ENCODE measurements around the gene ABCD2.

DNA sequence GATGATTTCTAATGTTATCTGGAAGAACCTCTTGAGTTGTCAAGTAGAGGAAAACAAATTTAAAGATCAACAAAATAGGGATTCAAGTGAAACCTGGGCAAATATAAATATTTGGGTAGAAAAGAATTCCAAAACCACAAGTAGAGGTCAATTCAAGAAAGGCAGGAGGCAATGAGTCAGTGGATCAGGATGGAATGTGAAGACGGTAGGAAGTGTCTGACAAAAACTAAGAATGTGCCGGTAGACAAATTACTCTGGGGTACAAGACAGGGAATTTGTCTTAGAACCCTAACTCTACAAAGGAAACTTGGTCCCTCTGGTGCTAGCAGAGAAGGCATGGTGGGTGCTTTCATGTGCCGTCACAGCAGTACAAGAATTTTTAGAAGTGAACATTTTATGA lies 13.6 kb downstream of the ABCD2 start:
- TF ChIP-seq, protein P1, sequence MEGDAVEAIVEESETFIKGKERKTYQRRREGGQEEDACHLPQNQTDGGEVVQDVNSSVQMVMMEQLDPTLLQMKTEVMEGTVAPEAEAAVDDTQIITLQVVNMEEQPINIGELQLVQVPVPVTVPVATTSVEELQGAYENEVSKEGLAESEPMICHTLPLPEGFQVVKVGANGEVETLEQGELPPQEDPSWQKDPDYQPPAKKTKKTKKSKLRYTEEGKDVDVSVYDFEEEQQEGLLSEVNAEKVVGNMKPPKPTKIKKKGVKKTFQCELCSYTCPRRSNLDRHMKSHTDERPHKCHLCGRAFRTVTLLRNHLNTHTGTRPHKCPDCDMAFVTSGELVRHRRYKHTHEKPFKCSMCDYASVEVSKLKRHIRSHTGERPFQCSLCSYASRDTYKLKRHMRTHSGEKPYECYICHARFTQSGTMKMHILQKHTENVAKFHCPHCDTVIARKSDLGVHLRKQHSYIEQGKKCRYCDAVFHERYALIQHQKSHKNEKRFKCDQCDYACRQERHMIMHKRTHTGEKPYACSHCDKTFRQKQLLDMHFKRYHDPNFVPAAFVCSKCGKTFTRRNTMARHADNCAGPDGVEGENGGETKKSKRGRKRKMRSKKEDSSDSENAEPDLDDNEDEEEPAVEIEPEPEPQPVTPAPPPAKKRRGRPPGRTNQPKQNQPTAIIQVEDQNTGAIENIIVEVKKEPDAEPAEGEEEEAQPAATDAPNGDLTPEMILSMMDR (IDR thresholded peaks at IDR 0.05; ENCODE audit: poor library complexity, severe bottlenecking), result no peak
- TF ChIP-seq MXI1 (conservative IDR thresholded peaks at IDR 0.05; ENCODE audit: poor library complexity, severe bottlenecking), result no peak
- no peak for TF ChIP-seq EZH2 (IDR thresholded peaks at IDR 0.05; ENCODE audit: borderline replicate concordance, insufficient read depth, low read length, poor library complexity, severe bottlenecking)
- no peak for TF ChIP-seq POLR2AphosphoS5 (IDR thresholded peaks at IDR 0.05)
- TF ChIP-seq, protein P2, sequence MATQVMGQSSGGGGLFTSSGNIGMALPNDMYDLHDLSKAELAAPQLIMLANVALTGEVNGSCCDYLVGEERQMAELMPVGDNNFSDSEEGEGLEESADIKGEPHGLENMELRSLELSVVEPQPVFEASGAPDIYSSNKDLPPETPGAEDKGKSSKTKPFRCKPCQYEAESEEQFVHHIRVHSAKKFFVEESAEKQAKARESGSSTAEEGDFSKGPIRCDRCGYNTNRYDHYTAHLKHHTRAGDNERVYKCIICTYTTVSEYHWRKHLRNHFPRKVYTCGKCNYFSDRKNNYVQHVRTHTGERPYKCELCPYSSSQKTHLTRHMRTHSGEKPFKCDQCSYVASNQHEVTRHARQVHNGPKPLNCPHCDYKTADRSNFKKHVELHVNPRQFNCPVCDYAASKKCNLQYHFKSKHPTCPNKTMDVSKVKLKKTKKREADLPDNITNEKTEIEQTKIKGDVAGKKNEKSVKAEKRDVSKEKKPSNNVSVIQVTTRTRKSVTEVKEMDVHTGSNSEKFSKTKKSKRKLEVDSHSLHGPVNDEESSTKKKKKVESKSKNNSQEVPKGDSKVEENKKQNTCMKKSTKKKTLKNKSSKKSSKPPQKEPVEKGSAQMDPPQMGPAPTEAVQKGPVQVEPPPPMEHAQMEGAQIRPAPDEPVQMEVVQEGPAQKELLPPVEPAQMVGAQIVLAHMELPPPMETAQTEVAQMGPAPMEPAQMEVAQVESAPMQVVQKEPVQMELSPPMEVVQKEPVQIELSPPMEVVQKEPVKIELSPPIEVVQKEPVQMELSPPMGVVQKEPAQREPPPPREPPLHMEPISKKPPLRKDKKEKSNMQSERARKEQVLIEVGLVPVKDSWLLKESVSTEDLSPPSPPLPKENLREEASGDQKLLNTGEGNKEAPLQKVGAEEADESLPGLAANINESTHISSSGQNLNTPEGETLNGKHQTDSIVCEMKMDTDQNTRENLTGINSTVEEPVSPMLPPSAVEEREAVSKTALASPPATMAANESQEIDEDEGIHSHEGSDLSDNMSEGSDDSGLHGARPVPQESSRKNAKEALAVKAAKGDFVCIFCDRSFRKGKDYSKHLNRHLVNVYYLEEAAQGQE (IDR thresholded peaks at IDR 0.05; ENCODE audit: borderline replicate concordance), result no peak
